HAP-1 (cell line): ENCODE results near the gene CDK19.
A peak's percentile ranks its signal among the peaks of the same experiment; 100 is the strongest.

Experiments
- DNase-seq, 2 experiments: peaks; one replicate each; pipeline ENCODE4 v3.0.0-alpha.2; 2016 to 2020; ENCODE audit warnings: low spot score in 2 of 2
- H3K27me3 ChIP-seq: fragments of 250-450 bp; sonication (Bioruptor Pico); 2 replicates; pipeline ENCODE4 v1.5.1; 2020; ENCODE audit warnings: low read depth, mild to moderate bottlenecking, moderate library complexity
- H3K36me3 ChIP-seq: fragments of 250-450 bp; sonication (Bioruptor Pico); replicated peaks from 2 replicates; pipeline ENCODE4 v1.5.1; 2020; ENCODE audit warnings: mild to moderate bottlenecking
- H3K4me1 ChIP-seq: fragments of 250-450 bp; sonication (Bioruptor Pico); 2 replicates; pipeline ENCODE4 v1.5.1; 2020; ENCODE audit warnings: mild to moderate bottlenecking
- H3K4me3 ChIP-seq: fragments of 250-450 bp; sonication (Bioruptor Pico); 2 replicates; pipeline ENCODE4 v1.5.1; 2020; ENCODE audit warnings: mild to moderate bottlenecking, moderate library complexity
- H3K9me3 ChIP-seq: fragments of 250-450 bp; sonication (Bioruptor Pico); 2 replicates; pipeline ENCODE4 v1.5.1; 2020; ENCODE audit warnings: mild to moderate bottlenecking, moderate library complexity
- in situ Hi-C: fragments of 300-500 bp; cut with MboI; formaldehyde crosslinking; loops from 3 replicates; pipeline ENCODE4 v1.14.3; 2020; ENCODE audit warnings: low sequenced_read_pairs, inconsistent platforms, mixed read lengths

The CDK19 gene

DNA sequence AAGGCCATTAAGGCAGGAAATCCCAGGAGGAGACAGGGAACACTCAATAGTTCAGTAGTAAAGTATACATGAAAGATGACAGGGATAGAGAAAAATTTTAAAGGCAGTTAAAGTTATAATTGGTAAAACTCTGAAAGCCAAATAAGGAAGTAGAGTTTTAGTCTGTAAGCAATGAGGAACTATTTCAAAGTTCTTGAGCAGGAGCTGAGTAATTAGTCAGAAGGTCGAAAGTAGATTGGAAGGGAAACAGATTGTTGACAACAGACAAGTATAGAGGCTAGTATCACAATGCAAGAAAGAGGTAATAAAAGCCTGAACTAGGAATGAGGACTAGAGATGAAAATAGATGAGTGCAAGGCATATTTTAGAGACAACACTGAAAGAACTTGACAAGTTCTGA, 150.3 kb downstream of the CDK19 start:
- in situ Hi-C loops: no loop called here

DNA sequence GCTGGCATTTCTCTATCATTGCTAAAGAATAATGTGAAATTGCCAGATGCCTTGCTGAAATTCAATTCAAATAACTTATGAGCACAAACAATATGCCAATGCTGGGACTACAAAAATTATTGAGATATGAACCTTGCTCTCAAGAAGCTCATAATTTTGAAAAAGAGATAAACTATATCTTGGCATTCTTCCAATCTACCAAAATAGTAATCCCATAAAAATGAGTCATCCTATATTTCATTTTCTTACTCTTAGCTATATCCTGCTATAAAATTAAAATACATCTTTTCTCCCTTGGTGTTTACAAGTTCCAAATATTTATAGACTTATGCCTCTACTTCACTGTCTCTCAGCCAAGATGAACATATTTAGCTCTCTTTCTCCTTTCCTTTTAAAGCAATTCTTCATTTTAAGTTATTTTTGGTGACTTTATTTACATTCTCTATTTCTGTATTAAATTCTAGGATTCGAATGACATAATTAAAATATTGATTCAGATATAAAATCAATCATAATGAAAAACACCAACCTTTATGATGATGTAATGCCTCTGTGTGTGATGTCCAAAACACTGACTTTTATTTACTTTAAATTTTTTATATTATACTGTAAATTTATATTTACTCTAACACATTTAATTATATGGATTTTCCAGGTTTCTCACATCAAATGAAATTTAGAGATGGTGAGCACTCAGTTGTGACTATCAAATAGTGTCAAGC, 152.6 kb downstream of the CDK19 start:
- no peak for DNase-seq
- in situ Hi-C loops: no loop called here
- Histone ChIP-seq H3K27me3 (no peaks in the 10 kb centered on the region; the same call in 1 of the 2 replicates), H3K4me1 (peaks cover 4% of the 10 kb centered on the region; the same call in 1 of the 2 replicates), H3K36me3 (no peaks in the 10 kb centered on the region), H3K4me3 (no peak overlapping the region), H3K9me3 (no peaks in the 10 kb centered on the region)

More for the DNA sequence above, 150.3 kb downstream of the CDK19 start:
- Histone ChIP-seq H3K36me3 (no peaks in the 10 kb centered on the region), H3K4me1 (no peaks in the 10 kb centered on the region), H3K4me3 (no peak overlapping the region), H3K27me3 (no peaks in the 10 kb centered on the region; the same call in 1 of the 2 replicates), H3K9me3 (no peaks in the 10 kb centered on the region)
- no peak for DNase-seq

DNA sequence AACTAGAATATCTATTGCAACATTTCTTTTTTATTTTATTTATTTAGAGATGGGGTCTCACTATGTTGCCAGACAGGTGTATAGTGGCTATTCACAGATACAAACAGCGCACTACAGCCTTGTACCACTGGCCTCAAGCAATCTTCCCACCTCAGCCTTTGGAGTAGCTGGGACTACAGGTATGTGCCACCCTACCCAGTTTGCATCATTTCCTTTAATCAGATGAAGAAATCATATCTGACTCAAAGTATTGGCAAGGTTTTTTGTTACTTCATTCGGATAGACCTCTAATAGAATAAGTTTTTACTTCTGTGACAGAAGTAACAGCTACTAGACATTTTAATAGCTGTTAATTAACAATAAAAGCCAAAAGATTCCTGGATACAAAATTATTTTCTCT, 153.9 kb downstream of the CDK19 start:
- Histone ChIP-seq H3K36me3 (no peaks in the 10 kb centered on the region), H3K4me3 (no peak overlapping the region), H3K9me3 (no peaks in the 10 kb centered on the region), H3K27me3 (no peaks in the 10 kb centered on the region; the same call in 1 of the 2 replicates), H3K4me1 (peaks cover 9% of the 10 kb centered on the region)
- in situ Hi-C loops: no loop called here
- DNase-seq: no peak

DNA sequence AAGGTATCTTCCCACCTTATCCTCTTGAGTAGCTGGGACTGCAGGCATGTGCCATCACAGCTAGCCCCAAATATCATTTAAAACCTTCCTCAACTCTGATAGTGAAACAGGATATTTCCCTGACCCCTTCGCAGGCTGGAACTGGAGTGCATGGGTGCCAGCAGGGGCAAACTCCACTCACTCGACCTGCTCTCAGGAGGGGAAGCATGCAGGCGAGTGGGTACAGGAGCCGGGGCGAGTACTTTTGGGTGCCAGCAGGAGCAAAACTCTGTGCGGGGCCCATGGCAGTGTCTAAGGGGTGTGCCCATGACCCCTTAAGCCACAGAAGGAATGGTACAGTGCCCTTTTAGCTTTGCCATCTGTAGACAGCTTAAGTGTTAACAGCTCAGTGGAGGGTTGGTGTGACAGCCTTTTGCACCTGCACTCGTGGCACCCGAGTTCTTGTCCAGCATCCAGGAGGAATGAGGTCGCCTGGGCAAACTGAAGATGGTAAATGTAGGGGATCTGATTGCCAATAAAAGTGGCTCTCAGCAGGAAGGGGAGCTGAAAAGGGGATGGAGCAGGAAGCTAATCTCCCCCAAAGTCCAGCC, 155.1 kb downstream of the CDK19 start:
- Histone ChIP-seq H3K4me1 (peaks cover 16% of the 10 kb centered on the region), H3K36me3 (no peaks in the 10 kb centered on the region), H3K9me3 (no peaks in the 10 kb centered on the region), H3K27me3 (no peaks in the 10 kb centered on the region; the same call in 1 of the 2 replicates), H3K4me3 (no peak overlapping the region)
- DNase-seq: no peak
- in situ Hi-C loops: no loop called here

DNA sequence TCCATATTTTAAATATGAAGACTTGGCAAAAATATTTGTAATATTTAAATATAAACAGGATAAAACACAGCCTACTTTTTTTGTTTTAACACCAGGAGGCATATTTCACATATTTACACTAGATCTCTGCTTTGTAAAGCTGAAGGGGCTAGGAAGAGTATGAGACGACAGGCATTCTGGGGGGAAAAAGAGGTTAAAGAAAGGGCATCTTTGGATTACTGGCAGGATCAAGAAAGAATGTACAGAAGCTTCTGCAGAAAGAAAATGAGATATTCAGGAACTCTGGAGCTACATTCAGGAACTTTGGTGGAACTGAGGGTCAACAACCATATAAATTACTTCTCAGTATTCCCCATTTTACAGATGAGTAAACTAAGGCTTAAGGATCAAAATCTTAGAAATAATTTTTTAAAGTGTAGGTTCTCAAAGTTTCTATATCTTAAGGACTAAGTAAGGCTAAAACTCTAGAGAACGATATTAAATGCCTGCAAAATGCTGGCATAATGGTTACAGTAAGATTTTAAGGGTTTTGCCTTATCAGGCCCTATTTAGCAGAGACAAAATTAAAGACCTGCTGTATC, 156.5 kb downstream of the CDK19 start:
- Histone ChIP-seq H3K4me3 (no peak overlapping the region), H3K27me3 (no peaks in the 10 kb centered on the region), H3K36me3 (no peaks in the 10 kb centered on the region), H3K9me3 (no peaks in the 10 kb centered on the region), H3K4me1 (peaks cover 16% of the 10 kb centered on the region)
- DNase-seq: no peak
- in situ Hi-C loops: no loop called here

GRCh38 chr6:110656492-110656891, 158.8 kb downstream of the CDK19 start:
- H3K9me3 ChIP-seq: no peaks in the 10 kb centered on the region
- peaks cover 16% of the 10 kb centered on the region for H3K4me1 ChIP-seq
- no peaks in the 10 kb centered on the region for H3K36me3 ChIP-seq
- in situ Hi-C loops: no loop called here
- no peak overlapping the region for H3K4me3 ChIP-seq
- no peaks in the 10 kb centered on the region for H3K27me3 ChIP-seq
- DNase-seq: peak in 1 of 2 experiments; percentile 78

GRCh38 chr6:110655821-110656220, 159.4 kb downstream of the CDK19 start:
- no peaks in the 10 kb centered on the region for H3K9me3 ChIP-seq
- DNase-seq: no peak
- peaks cover 16% of the 10 kb centered on the region for H3K4me1 ChIP-seq
- H3K4me3 ChIP-seq: no peak overlapping the region
- H3K27me3 ChIP-seq: no peaks in the 10 kb centered on the region
- H3K36me3 ChIP-seq: no peaks in the 10 kb centered on the region
- in situ Hi-C loops: no loop called here

- Histone ChIP-seq H3K36me3 (no peaks in the 10 kb centered on the region), H3K4me3 (no peak overlapping the region), H3K27me3 (no peaks in the 10 kb centered on the region), H3K9me3 (no peaks in the 10 kb centered on the region), H3K4me1 (peaks cover 16% of the 10 kb centered on the region)
- in situ Hi-C loops: no loop called here
- no peak for DNase-seq
Observed at GRCh38 chr6:110654096-110654820, 161.0 kb downstream of the CDK19 start.

DNA sequence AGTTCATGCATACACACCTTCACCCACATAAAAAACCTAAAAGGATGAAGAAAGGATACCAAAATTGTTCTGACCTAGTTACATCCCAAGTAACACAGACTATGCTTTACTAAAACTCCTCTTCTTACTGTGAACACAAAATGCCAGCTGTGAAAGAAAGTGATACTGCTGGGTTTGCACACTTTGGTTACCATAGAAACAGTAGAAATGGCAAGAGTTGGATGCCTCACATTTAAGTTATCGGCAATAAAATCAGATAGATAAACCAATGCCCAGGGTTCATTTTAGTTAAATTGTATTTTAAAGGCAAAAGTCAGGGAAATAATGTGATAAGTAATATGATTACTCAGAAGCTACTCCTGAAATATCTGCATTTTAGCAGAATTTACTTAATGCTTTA, 161.9 kb downstream of the CDK19 start:
- Histone ChIP-seq H3K36me3 (no peaks in the 10 kb centered on the region), H3K4me1 (peaks cover 12% of the 10 kb centered on the region), H3K4me3 (no peak overlapping the region), H3K27me3 (no peaks in the 10 kb centered on the region), H3K9me3 (no peaks in the 10 kb centered on the region)
- no peak for DNase-seq
- in situ Hi-C loops: no loop called here

- Histone ChIP-seq H3K9me3 (no peaks in the 10 kb centered on the region), H3K4me3 (no peak overlapping the region), H3K27me3 (no peaks in the 10 kb centered on the region), H3K4me1 (peaks cover 12% of the 10 kb centered on the region), H3K36me3 (no peaks in the 10 kb centered on the region)
- in situ Hi-C loops: no loop called here
- DNase-seq: no peak
Observed at GRCh38 chr6:110652520-110652919, 162.7 kb downstream of the CDK19 start.

GRCh38 chr6:110650755-110651154, 164.5 kb downstream of the CDK19 start:
- in situ Hi-C loops: no loop called here
- H3K4me1 ChIP-seq: peaks cover under 1% of the 10 kb centered on the region
- no peaks in the 10 kb centered on the region for H3K36me3 ChIP-seq
- H3K4me3 ChIP-seq: no peak overlapping the region
- no peak for DNase-seq
- H3K27me3 ChIP-seq: no peaks in the 10 kb centered on the region
- H3K9me3 ChIP-seq: no peaks in the 10 kb centered on the region

DNA sequence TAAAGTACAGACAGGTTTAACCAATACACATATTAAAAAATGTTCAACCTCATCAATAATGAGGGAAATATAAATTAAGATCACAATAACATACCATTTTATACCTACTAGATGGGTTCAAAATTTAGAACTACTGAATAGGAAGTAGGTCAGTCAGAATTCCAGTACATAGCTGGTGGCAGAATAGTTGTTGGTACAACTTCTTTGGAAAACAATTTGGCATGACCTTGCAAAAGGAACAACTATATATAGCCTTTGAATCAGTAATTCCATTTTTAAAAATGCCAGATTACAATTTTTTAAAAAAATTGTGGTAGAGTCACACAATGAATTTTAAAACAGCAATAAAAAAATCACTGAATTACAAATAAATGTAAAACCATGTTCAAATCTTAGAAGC, 165.6 kb downstream of the CDK19 start:
- in situ Hi-C loops: no loop called here
- no peaks in the 10 kb centered on the region for H3K4me1 ChIP-seq

DNA sequence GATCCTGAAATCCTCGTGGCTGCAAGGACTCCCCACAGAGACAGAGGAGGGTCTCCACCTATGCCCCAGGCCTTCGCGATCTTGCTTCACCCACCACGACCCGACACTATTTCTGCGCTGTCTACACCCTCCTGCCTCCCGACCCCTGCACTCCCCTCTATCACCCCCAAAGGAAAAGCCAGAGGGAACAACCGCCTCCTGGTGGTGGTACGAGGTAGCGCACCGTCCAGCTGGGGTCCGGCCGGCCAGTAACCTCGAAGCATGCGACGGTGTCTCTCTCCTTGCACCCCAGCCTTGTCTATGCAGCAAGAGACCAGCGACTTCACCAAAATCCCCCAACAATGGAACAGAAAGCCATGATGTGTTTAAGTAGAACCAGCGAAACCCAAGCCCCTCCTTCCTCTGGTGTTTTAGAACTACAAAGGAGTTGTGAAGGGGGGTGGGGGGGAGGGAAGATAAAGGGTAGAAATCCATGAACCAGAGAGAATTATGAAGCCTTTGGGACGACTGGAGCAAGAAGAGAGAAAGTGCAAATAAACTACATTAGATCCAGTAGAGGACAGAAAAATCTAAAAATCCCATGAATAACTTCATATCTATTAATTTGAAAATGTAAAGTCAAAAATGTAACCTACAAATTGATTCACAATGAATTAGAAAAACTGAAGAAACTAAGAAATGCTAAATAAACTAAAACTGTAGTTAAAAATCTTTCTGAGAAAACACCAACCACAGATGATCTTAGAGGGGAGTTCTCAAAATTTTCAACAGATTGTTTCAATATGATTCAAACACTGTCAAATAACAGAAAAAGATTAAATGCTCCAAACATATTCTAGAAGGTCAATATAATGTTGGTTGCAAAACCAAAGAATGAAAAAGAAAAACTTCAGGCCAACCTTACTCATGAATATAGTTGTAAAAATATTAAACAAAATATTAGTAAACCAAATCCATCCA, 168.0 kb downstream of the CDK19 start:
- Histone ChIP-seq H3K36me3 (no peaks in the 10 kb centered on the region), H3K4me1 (no peaks in the 10 kb centered on the region)
- in situ Hi-C loops: no loop called here

More for the DNA sequence above, 165.6 kb downstream of the CDK19 start:
- no peaks in the 10 kb centered on the region for H3K36me3 ChIP-seq
- DNase-seq: no peak
- no peaks in the 10 kb centered on the region for H3K27me3 ChIP-seq
- no peak overlapping the region for H3K4me3 ChIP-seq
- H3K9me3 ChIP-seq: no peaks in the 10 kb centered on the region

More for the DNA sequence above, 168.0 kb downstream of the CDK19 start:
- Histone ChIP-seq H3K4me3 (no peak overlapping the region), H3K27me3 (no peaks in the 10 kb centered on the region), H3K9me3 (no peaks in the 10 kb centered on the region)
- DNase-seq: peak in 1 of 2 experiments; percentile 0
